Osteoblast (primary cell): ENCODE results near the gene SDCBP2. TPM values are rescaled to one million over a fixed set of nuclear protein-coding genes. Genes with fewer than 3 reads are reported as not detected.

ENCODE experiments used
- DNase-seq: peaks from one replicate; pipeline ENCODE4 v3.0.0; 2011; ENCODE audit warnings: low spot score, mixed read lengths; ENCODE audit not compliant: insufficient read length; ENCODE audit errors: missing footprints
- H2AFZ ChIP-seq: 2 replicates; pipeline ENCODE4 v1.6.0; 2011; ENCODE audit warnings: mild to moderate bottlenecking, low read length
- H3K27ac ChIP-seq: 2 replicates; pipeline ENCODE4 v1.5.1; 2011; ENCODE audit warnings: mild to moderate bottlenecking, low read depth, low read length, moderate library complexity
- H3K27me3 ChIP-seq: 2 replicates; pipeline ENCODE4 v1.6.0; 2012; ENCODE audit warnings: mild to moderate bottlenecking, control low read depth, inconsistent platforms, low read length, moderate library complexity; ENCODE audit not compliant: insufficient read depth
- H3K36me3 ChIP-seq: 2 replicates; pipeline ENCODE4 v1.5.1; 2011; ENCODE audit warnings: mild to moderate bottlenecking, low read length, control low read depth, moderate library complexity; ENCODE audit not compliant: insufficient read depth
- H3K4me1 ChIP-seq: 2 replicates; pipeline ENCODE4 v1.5.1; 2011; ENCODE audit warnings: mild to moderate bottlenecking, low read length, control low read depth, moderate library complexity; ENCODE audit not compliant: insufficient read depth
- H3K4me2 ChIP-seq: 2 replicates; pipeline ENCODE4 v1.6.0; 2011; ENCODE audit warnings: mild to moderate bottlenecking, low read length; ENCODE audit not compliant: insufficient read depth
- H3K4me3 ChIP-seq: fragments of 200-600 bp; sonication (generic); 3 replicates; pipeline ENCODE4 v1.5.1; 2012; ENCODE audit warnings: mild to moderate bottlenecking, low read length, inconsistent platforms; ENCODE audit not compliant: insufficient read depth
- H3K79me2 ChIP-seq: 2 replicates; pipeline ENCODE4 v1.6.0; 2012; ENCODE audit warnings: mild to moderate bottlenecking, low read length, control low read depth, inconsistent platforms; ENCODE audit not compliant: insufficient read depth
- H3K9me3 ChIP-seq: 2 replicates; pipeline ENCODE4 v1.5.1; 2011; ENCODE audit warnings: low read depth, low read length, control low read depth
- H4K20me1 ChIP-seq: 2 replicates; pipeline ENCODE4 v1.6.0; 2012; ENCODE audit warnings: mild to moderate bottlenecking, low read length, control low read depth; ENCODE audit not compliant: insufficient read depth
- total RNA-seq: library from RNA; depleted of rRNA; stranded (reverse); fragments of >200 nt; gene quantifications from 2 replicates; pipeline ENCODE4 v1.2.3, GENCODE V29; 2012
- TF ChIP-seq, protein P1 (sequence below): IDR thresholded peaks from 2 replicates; pipeline ENCODE4 v1.5.1; 2011; ENCODE audit warnings: mild to moderate bottlenecking, low read depth, low read length, moderate library complexity; ENCODE audit errors: extremely low read depth

SDCBP2 gene
- total RNA-seq, 1 donor = 2.2 TPM

DNA sequence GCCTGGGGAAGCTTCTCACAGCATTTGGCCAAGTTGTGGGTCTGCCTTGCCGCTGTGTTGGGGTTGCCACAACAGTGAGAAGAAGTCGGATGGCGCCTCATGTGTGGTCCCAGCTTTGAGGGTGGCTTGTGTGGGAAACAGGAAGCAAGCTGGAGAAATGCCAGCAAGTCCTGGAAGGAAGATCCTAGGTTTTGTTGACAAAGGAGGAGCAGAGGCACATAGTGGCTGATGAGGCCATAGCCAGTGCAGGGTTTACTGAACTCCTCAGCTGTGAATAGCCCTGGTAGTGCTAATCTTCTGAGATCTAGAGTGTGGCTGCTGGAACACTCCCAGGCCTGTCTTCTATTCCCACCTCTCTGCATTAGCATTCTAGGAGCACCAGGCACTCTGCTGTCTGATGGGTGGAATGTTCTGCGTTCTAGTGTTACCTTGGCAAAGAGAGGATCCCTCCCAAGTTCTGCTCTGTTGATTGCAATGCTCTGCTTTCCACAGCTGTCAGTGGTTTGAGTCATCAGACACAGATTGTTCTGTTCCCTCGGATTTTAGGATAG lies 37.7 kb downstream of the SDCBP2 start:
- H3K36me3 ChIP-seq = no peaks in the 10 kb centered on the region
- DNase-seq = no peak
- H3K27ac ChIP-seq = no peak overlapping the region
- H3K4me3 ChIP-seq = no peak overlapping the region
- TF ChIP-seq, protein P1, sequence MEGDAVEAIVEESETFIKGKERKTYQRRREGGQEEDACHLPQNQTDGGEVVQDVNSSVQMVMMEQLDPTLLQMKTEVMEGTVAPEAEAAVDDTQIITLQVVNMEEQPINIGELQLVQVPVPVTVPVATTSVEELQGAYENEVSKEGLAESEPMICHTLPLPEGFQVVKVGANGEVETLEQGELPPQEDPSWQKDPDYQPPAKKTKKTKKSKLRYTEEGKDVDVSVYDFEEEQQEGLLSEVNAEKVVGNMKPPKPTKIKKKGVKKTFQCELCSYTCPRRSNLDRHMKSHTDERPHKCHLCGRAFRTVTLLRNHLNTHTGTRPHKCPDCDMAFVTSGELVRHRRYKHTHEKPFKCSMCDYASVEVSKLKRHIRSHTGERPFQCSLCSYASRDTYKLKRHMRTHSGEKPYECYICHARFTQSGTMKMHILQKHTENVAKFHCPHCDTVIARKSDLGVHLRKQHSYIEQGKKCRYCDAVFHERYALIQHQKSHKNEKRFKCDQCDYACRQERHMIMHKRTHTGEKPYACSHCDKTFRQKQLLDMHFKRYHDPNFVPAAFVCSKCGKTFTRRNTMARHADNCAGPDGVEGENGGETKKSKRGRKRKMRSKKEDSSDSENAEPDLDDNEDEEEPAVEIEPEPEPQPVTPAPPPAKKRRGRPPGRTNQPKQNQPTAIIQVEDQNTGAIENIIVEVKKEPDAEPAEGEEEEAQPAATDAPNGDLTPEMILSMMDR = no peak
- H3K4me2 ChIP-seq = no peak overlapping the region
- no peak overlapping the region for H2AFZ ChIP-seq
- no peaks in the 10 kb centered on the region for H3K4me1 ChIP-seq
- peaks cover 35% of the 10 kb centered on the region for H4K20me1 ChIP-seq
- no peaks in the 10 kb centered on the region for H3K79me2 ChIP-seq
- no peaks in the 10 kb centered on the region for H3K27me3 ChIP-seq
- no peaks in the 10 kb centered on the region for H3K9me3 ChIP-seq

DNA sequence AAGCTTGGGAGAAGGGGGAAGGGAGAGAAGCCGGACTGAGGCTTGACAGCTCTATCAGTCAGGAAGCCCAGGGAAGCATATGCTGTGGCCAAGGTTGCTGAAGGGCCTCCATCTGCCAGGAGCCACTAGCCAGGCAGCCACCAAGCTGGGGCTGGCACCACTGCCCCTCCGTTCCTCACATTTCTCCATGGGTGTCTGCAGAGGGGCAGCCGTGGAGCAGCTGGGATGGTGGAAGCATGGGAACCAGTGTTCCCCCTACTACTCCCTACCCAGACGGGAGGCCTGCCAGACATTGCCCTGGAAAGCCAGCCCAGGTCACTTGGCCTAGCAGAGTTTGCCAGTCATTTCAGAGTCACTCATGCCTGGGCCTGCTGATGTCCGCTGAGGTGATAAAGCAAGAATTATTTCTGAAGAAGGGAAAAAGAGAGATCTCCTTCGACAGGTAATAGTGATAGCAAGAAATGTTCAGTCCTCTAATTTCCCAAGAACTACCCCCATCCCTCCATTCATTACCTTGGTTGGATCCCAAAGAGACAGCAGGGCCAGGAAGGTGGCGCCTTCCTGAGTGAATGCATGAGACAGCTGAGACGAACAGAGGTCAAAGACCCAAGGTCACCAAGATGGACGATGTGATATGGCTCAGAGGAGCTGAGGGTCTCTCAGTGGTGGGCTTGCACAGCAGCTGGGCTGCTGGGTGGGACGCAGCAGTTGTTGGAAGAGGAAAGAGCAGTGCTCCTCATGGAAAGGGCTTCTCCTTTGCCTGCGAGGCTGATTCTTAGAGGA lies 41.0 kb downstream of the SDCBP2 start:
- Histone ChIP-seq H3K27ac (no peak overlapping the region), H4K20me1 (peaks cover 41% of the 10 kb centered on the region), H3K36me3 (no peaks in the 10 kb centered on the region), H2AFZ (no peak overlapping the region), H3K4me2 (no peak overlapping the region), H3K4me3 (no peak overlapping the region), H3K9me3 (no peaks in the 10 kb centered on the region), H3K79me2 (no peaks in the 10 kb centered on the region), H3K27me3 (no peaks in the 10 kb centered on the region), H3K4me1 (no peaks in the 10 kb centered on the region)
- TF ChIP-seq, protein P1 = no peak
- DNase-seq = no peak

DNA sequence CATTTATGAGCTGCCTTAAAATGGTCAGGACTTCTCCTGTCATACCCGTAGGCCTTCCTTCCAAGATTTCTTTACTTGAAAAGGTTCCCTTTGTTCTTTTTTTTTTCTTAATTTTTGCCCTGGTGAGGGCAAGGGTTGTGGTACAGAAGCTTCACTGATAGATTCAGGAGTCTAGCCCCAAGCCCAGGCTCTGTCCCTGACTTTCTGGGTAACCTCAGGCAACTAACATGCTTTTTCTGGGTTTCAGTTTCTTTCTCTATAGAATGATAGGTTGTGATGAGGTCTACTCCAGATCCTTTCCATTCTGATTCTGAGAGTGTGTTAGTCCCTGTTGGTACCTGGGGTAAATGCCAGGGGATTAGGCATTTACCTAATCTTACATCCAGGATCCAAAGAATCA lies 41.6 kb downstream of the SDCBP2 start:
- TF ChIP-seq, protein P1 = no peak
- Histone ChIP-seq H3K27me3 (no peaks in the 10 kb centered on the region), H3K79me2 (no peaks in the 10 kb centered on the region), H3K36me3 (no peaks in the 10 kb centered on the region), H3K9me3 (no peaks in the 10 kb centered on the region), H2AFZ (no peak overlapping the region), H3K4me2 (no peak overlapping the region), H3K4me3 (no peak overlapping the region), H4K20me1 (peaks cover 42% of the 10 kb centered on the region), H3K27ac (no peak overlapping the region), H3K4me1 (no peaks in the 10 kb centered on the region)
- DNase-seq = no peak

DNA sequence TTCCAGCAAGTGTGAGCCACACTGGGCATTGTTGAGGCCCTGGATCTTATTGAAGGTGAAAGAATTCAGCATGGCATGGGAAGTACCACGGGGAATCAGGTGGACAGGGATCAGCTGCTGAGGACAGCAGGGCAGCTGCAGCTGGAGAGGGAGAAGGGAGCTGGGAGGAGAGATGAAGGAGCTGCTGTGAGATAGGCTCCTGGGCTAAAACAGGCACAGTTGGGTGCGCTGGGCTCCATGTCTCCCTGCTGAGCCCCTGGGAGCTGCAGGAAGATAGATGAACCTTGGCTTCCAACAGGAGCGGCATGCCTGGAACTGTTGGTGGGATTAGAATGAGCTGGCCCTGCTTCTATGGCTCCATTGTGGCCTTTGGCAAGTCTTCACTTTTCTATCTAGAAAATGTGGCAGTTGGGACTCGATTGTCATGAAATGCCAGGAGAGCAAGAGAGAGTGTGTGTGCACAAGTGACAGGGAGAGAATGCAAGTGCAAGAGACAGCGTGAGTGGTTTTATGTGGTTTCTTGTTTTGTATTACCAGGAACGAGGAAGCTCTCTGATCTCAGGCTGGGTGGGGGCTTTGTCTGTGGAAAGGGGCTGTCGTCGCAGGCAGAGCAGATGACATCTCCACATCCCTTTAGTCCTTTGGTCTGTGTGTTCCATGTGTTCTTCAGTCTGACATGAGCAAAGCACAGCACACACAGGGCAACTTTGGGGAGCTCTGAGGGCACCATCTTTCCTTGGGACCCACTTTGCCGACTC lies 42.5 kb downstream of the SDCBP2 start:
- peaks cover 38% of the 10 kb centered on the region for H4K20me1 ChIP-seq
- DNase-seq = no peak
- no peak overlapping the region for H3K27ac ChIP-seq
- H3K36me3 ChIP-seq = no peaks in the 10 kb centered on the region
- TF ChIP-seq, protein P1 = no peak
- no peaks in the 10 kb centered on the region for H3K4me1 ChIP-seq
- no peaks in the 10 kb centered on the region for H3K27me3 ChIP-seq
- no peak overlapping the region for H2AFZ ChIP-seq
- no peak overlapping the region for H3K4me2 ChIP-seq
- H3K9me3 ChIP-seq = no peaks in the 10 kb centered on the region
- H3K4me3 ChIP-seq = no peak overlapping the region
- H3K79me2 ChIP-seq = no peaks in the 10 kb centered on the region
